ENCODE data around the gene RAI14.

GRCh38 chr5:34608368-34608767, 47.8 kb upstream of the RAI14 start:
- no peak for TF ChIP-seq CTCF (IDR thresholded peaks at IDR 0.05)
- TF ChIP-seq POLR2A (IDR thresholded peaks at IDR 0.05), result no peak

Measured in testis (tissue), 2 donors.